ENCODE results near the gene RPS15A. TPM values are rescaled to one million over a fixed set of nuclear protein-coding genes. Genes with fewer than 3 reads are reported as not detected.

The RPS15A gene
- polyA plus RNA-seq, 3 donors: 1,209 to 2,855 (median 1,397) TPM

- Histone ChIP-seq H3K27ac (ENCODE audit: low read depth in 1 of 2, low read length in 2 of 2) (no peak overlapping the region), H3K9me3 (replicated peaks in 1 of 2; ENCODE audit: control insufficient read depth in 1 of 2, insufficient read depth in 1 of 2, low read length in 2 of 2) (no peaks in the 10 kb centered on the region), H3K9ac (ENCODE audit: insufficient read depth, low read length, poor library complexity, severe bottlenecking) (no peak overlapping the region), H3K4me2 (replicated peaks; ENCODE audit: extremely low read depth, low read length, poor library complexity, severe bottlenecking) (no peak overlapping the region), H3K79me2 (ENCODE audit: insufficient read depth, low read length) (peaks cover 83% of the 10 kb centered on the region), H2AFZ (ENCODE audit: insufficient read depth, low read depth, low read length, poor library complexity, severe bottlenecking) (no peak overlapping the region), H3K4me1 (ENCODE audit: control insufficient read depth in 1 of 2, insufficient read depth in 2 of 2, low read length in 2 of 2) (peaks cover 17 to 26% of the 10 kb centered on the region in 2 donors), H3K4me3 (replicated peaks in 1 of 3; ENCODE audit: low read depth in 2 of 3, low read length in 3 of 3) (no peak overlapping the region), H4K20me1 (ENCODE audit: insufficient read depth, low read length) (peaks cover 23% of the 10 kb centered on the region), H3K36me3 (replicated peaks in 1 of 2; ENCODE audit: control insufficient read depth in 1 of 2, insufficient read depth in 2 of 2, low read length in 2 of 2) (peaks cover 51 to 73% of the 10 kb centered on the region in 2 donors), H3K27me3 (ENCODE audit: control insufficient read depth in 2 of 2, insufficient read depth in 2 of 2, low read length in 2 of 2) (no peaks in the 10 kb centered on the region)
- no CpG with 5 or more reads among the region's 1 CpG for WGBS (ENCODE audit: insufficient coverage)
- TF ChIP-seq CTCF (IDR thresholded peaks at IDR 0.05): no peak
- intact Hi-C loops (cut with micrococcal nuclease): no loop called here
- H3K27me3 Mint-ChIP-seq (ENCODE audit: low read depth in 3 of 3): no peaks in the 10 kb centered on the region
- H3K4me1 Mint-ChIP-seq: peaks cover 23% of the 10 kb centered on the region
- peak overlapping the region in 1 of 7 donors; percentile 37 for H3K27ac Mint-ChIP-seq
- DNase-seq: no peak
- peaks cover 0 to 2% (median 0%) of the 10 kb centered on the region in 7 donors for H3K9me3 Mint-ChIP-seq
- peaks cover 46 to 57% of the 10 kb centered on the region in 2 donors for H3K36me3 Mint-ChIP-seq
- H3K4me3 Mint-ChIP-seq: no peak overlapping the region
Observed at GRCh38 chr16:18796377-18796776, 6.2 kb upstream of the RPS15A start.

GRCh38 chr16:18792836-18793433 is 2.8 kb upstream of the RPS15A start:
- peak overlapping the region in 2 of 7 donors; percentile 6 to 13 for H3K27ac Mint-ChIP-seq
- no peak overlapping the region for H3K4me2 ChIP-seq (replicated peaks; ENCODE audit: extremely low read depth, low read length, poor library complexity, severe bottlenecking)
- peaks cover 17% of the 10 kb centered on the region for H4K20me1 ChIP-seq (ENCODE audit: insufficient read depth, low read length)
- 100% methylated on average over 4 of the region's 11 CpGs for WGBS (ENCODE audit: insufficient coverage)
- peaks cover 83% of the 10 kb centered on the region for H3K79me2 ChIP-seq (ENCODE audit: insufficient read depth, low read length)
- H3K36me3 ChIP-seq (replicated peaks in 1 of 2; ENCODE audit: control insufficient read depth in 1 of 2, insufficient read depth in 2 of 2, low read length in 2 of 2): peaks cover 54 to 78% of the 10 kb centered on the region in 2 donors
- no peak for TF ChIP-seq CTCF (IDR thresholded peaks at IDR 0.05)
- H3K4me1 ChIP-seq (ENCODE audit: control insufficient read depth in 1 of 2, insufficient read depth in 2 of 2, low read length in 2 of 2): peaks cover 15 to 21% of the 10 kb centered on the region in 2 donors
- peaks cover 19% of the 10 kb centered on the region for H3K4me1 Mint-ChIP-seq
- H3K9me3 ChIP-seq (replicated peaks in 1 of 2; ENCODE audit: control insufficient read depth in 1 of 2, insufficient read depth in 1 of 2, low read length in 2 of 2): no peaks in the 10 kb centered on the region
- no peak for DNase-seq
- intact Hi-C loops (cut with micrococcal nuclease): no loop called here
- H3K27me3 Mint-ChIP-seq (ENCODE audit: low read depth in 3 of 3): no peaks in the 10 kb centered on the region
- peaks cover 56 to 75% of the 10 kb centered on the region in 2 donors for H3K36me3 Mint-ChIP-seq
- peak overlapping the region in 1 of 2 donors; percentile 22 for H3K27ac ChIP-seq (ENCODE audit: low read depth in 1 of 2, low read length in 2 of 2)
- no peak overlapping the region for H2AFZ ChIP-seq (ENCODE audit: insufficient read depth, low read depth, low read length, poor library complexity, severe bottlenecking)
- peaks cover 0 to 8% (median 0%) of the 10 kb centered on the region in 7 donors for H3K9me3 Mint-ChIP-seq
- H3K4me3 Mint-ChIP-seq: no peak overlapping the region
- no peak overlapping the region for H3K4me3 ChIP-seq (replicated peaks in 1 of 3; ENCODE audit: low read depth in 2 of 3, low read length in 3 of 3)
- no peak overlapping the region for H3K9ac ChIP-seq (ENCODE audit: insufficient read depth, low read length, poor library complexity, severe bottlenecking)
- H3K27me3 ChIP-seq (ENCODE audit: control insufficient read depth in 2 of 2, insufficient read depth in 2 of 2, low read length in 2 of 2): no peaks in the 10 kb centered on the region
